ENCODE data around the gene HNRNPF.
"Not testable (repeated sequence)": the region's sequence is repeated elsewhere in the genome, so short reads cannot be mapped to it uniquely, and the experiment has no call there.

Gene HNRNPF

GRCh38 chr10:43408710-43409384 lies at the start of gene HNRNPF:
TSS of gene HNRNPF (minus strand) at chr10:43409186. CDS start at chr10:43387884, 21,302 bp downstream.
- peak; percentile 77 to 94 for DNase-seq

- no peak for DNase-seq
These were observed 49.2 kb upstream of the HNRNPF start for GRCh38 chr10:43458227-43458626.

- not testable (repeated sequence) for DNase-seq
These were observed 47.6 kb upstream of the HNRNPF start for GRCh38 chr10:43456561-43456960.

GRCh38 chr10:43454025-43454424 lies 45.0 kb upstream of the HNRNPF start:
- DNase-seq, result not testable (repeated sequence)

- no peak for DNase-seq
These were observed 44.4 kb upstream of the HNRNPF start for GRCh38 chr10:43453266-43453831.

- no peak for DNase-seq
These were observed 43.4 kb upstream of the HNRNPF start for GRCh38 chr10:43452356-43452914.

- no peak for DNase-seq
These were observed 39.8 kb upstream of the HNRNPF start for GRCh38 chr10:43448742-43449141.

GRCh38 chr10:43446219-43447017 lies 37.4 kb upstream of the HNRNPF start:
- DNase-seq, result not testable (repeated sequence)

- no peak for DNase-seq
These were observed 36.0 kb upstream of the HNRNPF start for GRCh38 chr10:43444897-43445466.

- DNase-seq, result no peak
These were observed 35.3 kb upstream of the HNRNPF start for GRCh38 chr10:43444323-43444722.

GRCh38 chr10:43440463-43441134 lies 31.6 kb upstream of the HNRNPF start:
- no peak for DNase-seq

- no peak for DNase-seq
These were observed 28.3 kb upstream of the HNRNPF start for GRCh38 chr10:43437141-43437870.

- DNase-seq, result peak; percentile 50 to 85
These were observed 27.5 kb upstream of the HNRNPF start, which contains the start of gene ZNF487 for GRCh38 chr10:43436291-43437140. TSS of gene ZNF487 (plus strand) at chr10:43437111. CDS start at chr10:43475814, 38,703 bp downstream.

- DNase-seq, result no peak
These were observed 22.1 kb upstream of the HNRNPF start for GRCh38 chr10:43430926-43431663.

GRCh38 chr10:43427166-43427825 lies 18.3 kb upstream of the HNRNPF start:
- no peak for DNase-seq

- not testable (repeated sequence) for DNase-seq
These were observed 17.5 kb upstream of the HNRNPF start for GRCh38 chr10:43426476-43426875.

GRCh38 chr10:43424416-43424815 lies 15.4 kb upstream of the HNRNPF start:
- DNase-seq, result no peak

- DNase-seq, result not testable (repeated sequence)
These were observed 13.0 kb upstream of the HNRNPF start for GRCh38 chr10:43421944-43422343.

- no peak for DNase-seq
These were observed 12.5 kb upstream of the HNRNPF start for GRCh38 chr10:43421519-43421918.

- DNase-seq, result no peak
These were observed 12.2 kb upstream of the HNRNPF start for GRCh38 chr10:43421201-43421507.
